Suprapubic skin (tissue), 2 donors: ENCODE results near the gene KLRF2.

ENCODE experiments used
- EP300 ChIP-seq: sonication (generic); formaldehyde crosslinking; IDR thresholded peaks from one replicate; pipeline ENCODE4 v1.6.1; 2017; ENCODE audit warnings: antibody characterized with exemption
- POLR2A ChIP-seq, 2 donors: fragments of 450-650 bp; IDR thresholded peaks; one replicate each; pipeline ENCODE4 v1.6.1; 2017; ENCODE audit warnings: antibody characterized with exemption in 2 of 2, mild to moderate bottlenecking in 2 of 2, moderate library complexity in 2 of 2

- TF ChIP-seq EP300, result no peak
- no peak for TF ChIP-seq POLR2A (IDR thresholded peaks at IDR 0.05)
Measured at GRCh38 chr12:9935026-9935425, 53.7 kb downstream of the KLRF2 start.
